NCI-H2171 treated with DMSO at 0.1 percent for 48 hours (cell line): ENCODE data around the gene TBC1D9.

Source experiments
- DNase-seq: peaks from one replicate; lab custom pipeline; 2025; lab: John Stamatoyannopoulos, UW

TBC1D9 gene

GRCh38 chr4:140691369-140691768 is 64.8 kb downstream of the TBC1D9 start:
- DNase-seq = no peak

- no peak for DNase-seq
Observed at GRCh38 chr4:140690093-140690492, 66.1 kb downstream of the TBC1D9 start.

GRCh38 chr4:140689623-140690022 is 66.6 kb downstream of the TBC1D9 start:
- DNase-seq = peak; percentile 21

- peak; percentile 28 for DNase-seq
Observed at GRCh38 chr4:140688711-140689598, 67.2 kb downstream of the TBC1D9 start.

GRCh38 chr4:140686796-140687195 is 69.4 kb downstream of the TBC1D9 start:
- no peak for DNase-seq

- DNase-seq = no peak
Observed at GRCh38 chr4:140684314-140684713, 71.9 kb downstream of the TBC1D9 start.

GRCh38 chr4:140681201-140681600 is 75.0 kb downstream of the TBC1D9 start:
- no peak for DNase-seq

GRCh38 chr4:140680686-140681085 is 75.5 kb downstream of the TBC1D9 start:
- DNase-seq = no peak

- DNase-seq = no peak
Observed at GRCh38 chr4:140679576-140679975, 76.6 kb downstream of the TBC1D9 start.

- DNase-seq = no peak
Observed at GRCh38 chr4:140675599-140676231, 80.5 kb downstream of the TBC1D9 start.

- peak; percentile 47 for DNase-seq
Observed at GRCh38 chr4:140673729-140674128, 82.5 kb downstream of the TBC1D9 start.

- DNase-seq = no peak
Observed at GRCh38 chr4:140672416-140672815, 83.8 kb downstream of the TBC1D9 start.

GRCh38 chr4:140668111-140668510 is 88.1 kb downstream of the TBC1D9 start:
- DNase-seq = no peak

GRCh38 chr4:140666889-140667614 is 89.1 kb downstream of the TBC1D9 start:
- no peak for DNase-seq

GRCh38 chr4:140662082-140662869 is 93.9 kb downstream of the TBC1D9 start:
- DNase-seq = no peak

- DNase-seq = no peak
Observed at GRCh38 chr4:140661550-140661949, 94.6 kb downstream of the TBC1D9 start.

- DNase-seq = no peak
Observed at GRCh38 chr4:140659943-140660700, 96.1 kb downstream of the TBC1D9 start.

GRCh38 chr4:140654495-140654814 is 101.7 kb downstream of the TBC1D9 start:
- DNase-seq = no peak

- no peak for DNase-seq
Observed at GRCh38 chr4:140653718-140654494, 102.3 kb downstream of the TBC1D9 start.

- no peak for DNase-seq
Observed at GRCh38 chr4:140652601-140653000, 103.6 kb downstream of the TBC1D9 start.
